Caco-2 (cell line): Measurements from ENCODE around the gene RUNX1. TPM values are rescaled to one million over a fixed set of nuclear protein-coding genes. Genes with fewer than 3 reads are reported as not detected.

ENCODE experiments used
- BruUV-seq: library from RNA; stranded (reverse); fragments of 400-500 nt; replicated peaks from 2 replicates; lab custom pipeline; 2021; lab: Mats Ljungman, UMichigan
- CTCF ChIA-PET: fragments of 300-600 bp; sonication (Branson Sonifier 250); formaldehyde crosslinking; loops from one replicate; lab custom pipeline; 2022; ENCODE audit warnings: antibody characterized with exemption; lab: Charles Lee
- POLR2A ChIA-PET: fragments of 300-600 bp; sonication (Branson Sonifier 250); formaldehyde crosslinking; loops from one replicate; lab custom pipeline; 2022; ENCODE audit warnings: antibody characterized with exemption; lab: Charles Lee
- DNase-seq, 2 experiments: peaks; one replicate each; pipeline versions ENCODE4 v3.0.0 to v3.0.0-alpha.2; 2020 to 2022
- H3K27me3 ChIP-seq: replicated peaks from 2 replicates; pipeline ENCODE4 v1.6.0; 2011; ENCODE audit warnings: low read length; ENCODE audit not compliant: control insufficient read depth, insufficient read depth
- H3K36me3 ChIP-seq: 2 replicates; pipeline ENCODE4 v1.5.1; 2011; ENCODE audit warnings: low read length; ENCODE audit not compliant: control insufficient read depth, insufficient read depth
- H3K4me1 ChIP-seq: fragments of 250-450 bp; sonication (Bioruptor Pico); 2 replicates; pipeline ENCODE4 v1.5.1; 2020; ENCODE audit warnings: mild to moderate bottlenecking
- H3K4me3 ChIP-seq: 2 replicates; pipeline ENCODE4 v1.5.1; 2011; ENCODE audit warnings: low read depth, mild to moderate bottlenecking, control low read depth, low read length
- H3K9me3 ChIP-seq: fragments of 250-450 bp; sonication (Bioruptor Pico); 2 replicates; pipeline ENCODE4 v1.5.1; 2020; ENCODE audit warnings: mild to moderate bottlenecking, moderate library complexity
- H3K27ac Mint-ChIP-seq: one replicate; pipeline ENCODE4 v1.8.0; 2022; ENCODE audit warnings: mixed read lengths; ENCODE audit not compliant: unreplicated experiment
- H3K27me3 Mint-ChIP-seq: one replicate; pipeline ENCODE4 v1.8.0; 2022; ENCODE audit warnings: mixed read lengths; ENCODE audit not compliant: insufficient read depth, unreplicated experiment
- H3K36me3 Mint-ChIP-seq: one replicate; pipeline ENCODE4 v1.8.0; 2022; ENCODE audit warnings: mild to moderate bottlenecking, mixed read lengths; ENCODE audit not compliant: insufficient read depth, unreplicated experiment
- H3K4me1 Mint-ChIP-seq: one replicate; pipeline ENCODE4 v1.8.0; 2022; ENCODE audit warnings: low read depth, mixed read lengths; ENCODE audit not compliant: unreplicated experiment
- H3K4me3 Mint-ChIP-seq: one replicate; pipeline ENCODE4 v1.8.0; 2022; ENCODE audit warnings: mild to moderate bottlenecking, moderate library complexity, mixed read lengths; ENCODE audit not compliant: unreplicated experiment
- H3K9me3 Mint-ChIP-seq: one replicate; pipeline ENCODE4 v1.8.0; 2022; ENCODE audit warnings: mixed read lengths; ENCODE audit not compliant: unreplicated experiment
- CTCF ChIP-seq, 2 experiments: fragments of 200-600 bp in 1 of 2; IDR thresholded peaks; 1 replicate in 1 of 2; 2 replicates in 1 of 2; pipeline versions ENCODE4 v1.5.1 to v1.8.0; 2011 to 2022; ENCODE audit warnings: antibody characterized with exemption in 1 of 2, control low read depth in 1 of 2, inconsistent platforms in 1 of 2, low read depth in 1 of 2, low read length in 1 of 2, mild to moderate bottlenecking in 1 of 2, moderate library complexity in 1 of 2; ENCODE audit not compliant: insufficient read depth in 1 of 2, severe bottlenecking in 1 of 2, unreplicated experiment in 1 of 2
- intact Hi-C: fragments of 100-400 bp; cut with micrococcal nuclease; formaldehyde crosslinking; loops from one replicate; pipeline ENCODE4 v1.10.0; 2022; ENCODE audit not compliant: unreplicated experiment
- total RNA-seq: library from RNA; stranded (reverse); gene quantifications from 2 replicates; pipeline ENCODE4 v1.2.3, GENCODE V29; 2022

RUNX1 gene
- total RNA-seq, 1 experiment from 2014 or later = 11.7 TPM

DNA sequence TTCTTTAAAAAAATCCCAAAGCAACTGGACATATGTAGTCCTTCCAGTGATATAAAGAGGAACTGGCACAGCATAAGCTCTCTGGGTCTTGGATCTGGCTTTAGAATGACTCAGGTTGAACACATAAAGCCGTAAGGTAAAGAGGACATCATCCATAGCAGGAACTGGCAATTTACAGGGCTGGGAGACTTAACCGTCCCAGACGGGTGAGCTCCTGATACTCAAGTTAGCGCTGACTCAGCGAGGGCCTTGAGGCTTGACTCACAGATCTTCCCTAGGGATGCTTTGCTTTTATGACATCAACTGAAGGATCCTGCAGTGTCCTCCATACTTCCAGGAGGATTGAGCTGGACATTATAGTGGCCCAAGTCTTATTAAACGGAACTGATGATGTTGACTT lies 226.2 kb downstream of the RUNX1 start:
- no peak for DNase-seq
- Histone ChIP-seq H3K4me1 (no peaks in the 10 kb centered on the region), H3K4me3 (no peak overlapping the region), H3K36me3 (no peaks in the 10 kb centered on the region), H3K9me3 (no peaks in the 10 kb centered on the region), H3K27me3 (no peaks in the 10 kb centered on the region)
- intact Hi-C loops = no loop called here
- H3K36me3 Mint-ChIP-seq = peaks cover 14% of the 10 kb centered on the region
- no peak overlapping the region for H3K27ac Mint-ChIP-seq
- no peak for TF ChIP-seq CTCF (IDR thresholded peaks at IDR 0.05; ENCODE audit: insufficient read depth in 1 of 2, low read depth in 1 of 2, low read length in 1 of 2, severe bottlenecking in 1 of 2, unreplicated experiment in 1 of 2)
- peaks cover 12% of the 10 kb centered on the region for H3K9me3 Mint-ChIP-seq
- H3K4me1 Mint-ChIP-seq = peaks cover 8% of the 10 kb centered on the region
- no peaks in the 10 kb centered on the region for H3K27me3 Mint-ChIP-seq
- POLR2A ChIA-PET = no interaction called here
- BruUV-seq = no TSS peak
- H3K4me3 Mint-ChIP-seq = no peak overlapping the region
- CTCF ChIA-PET = no interaction called here

DNA sequence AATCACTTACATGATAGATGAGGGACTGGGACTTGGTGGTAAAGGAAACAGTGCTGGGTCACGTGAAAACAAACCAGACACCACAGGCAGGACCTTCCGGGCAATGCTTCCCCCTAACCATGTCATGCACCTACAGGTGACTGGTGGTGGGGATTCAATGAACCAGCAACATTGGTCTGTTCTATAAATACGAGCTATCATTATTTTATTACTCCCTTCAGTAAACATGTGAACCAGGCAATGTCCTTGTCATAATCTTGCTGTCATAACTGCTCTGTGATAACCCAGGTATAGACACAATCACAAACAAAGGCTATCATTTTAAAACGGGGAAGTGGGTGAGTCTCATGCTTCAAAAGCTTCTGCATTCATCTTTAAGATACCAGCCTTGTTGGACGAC lies 226.9 kb downstream of the RUNX1 start:
- Histone ChIP-seq H3K36me3 (no peaks in the 10 kb centered on the region), H3K4me1 (no peaks in the 10 kb centered on the region), H3K9me3 (no peaks in the 10 kb centered on the region), H3K4me3 (no peak overlapping the region), H3K27me3 (no peaks in the 10 kb centered on the region)
- TF ChIP-seq CTCF (IDR thresholded peaks at IDR 0.05; ENCODE audit: insufficient read depth in 1 of 2, low read depth in 1 of 2, low read length in 1 of 2, severe bottlenecking in 1 of 2, unreplicated experiment in 1 of 2) = no peak
- CTCF ChIA-PET = no interaction called here
- H3K27me3 Mint-ChIP-seq = no peaks in the 10 kb centered on the region
- H3K4me3 Mint-ChIP-seq = no peak overlapping the region
- H3K36me3 Mint-ChIP-seq = peaks cover 11% of the 10 kb centered on the region
- no TSS peak for BruUV-seq
- POLR2A ChIA-PET = no interaction called here
- no peak for DNase-seq
- H3K9me3 Mint-ChIP-seq = peaks cover 6% of the 10 kb centered on the region
- H3K4me1 Mint-ChIP-seq = peaks cover 8% of the 10 kb centered on the region
- no peak overlapping the region for H3K27ac Mint-ChIP-seq
- intact Hi-C loops = no loop called here

DNA sequence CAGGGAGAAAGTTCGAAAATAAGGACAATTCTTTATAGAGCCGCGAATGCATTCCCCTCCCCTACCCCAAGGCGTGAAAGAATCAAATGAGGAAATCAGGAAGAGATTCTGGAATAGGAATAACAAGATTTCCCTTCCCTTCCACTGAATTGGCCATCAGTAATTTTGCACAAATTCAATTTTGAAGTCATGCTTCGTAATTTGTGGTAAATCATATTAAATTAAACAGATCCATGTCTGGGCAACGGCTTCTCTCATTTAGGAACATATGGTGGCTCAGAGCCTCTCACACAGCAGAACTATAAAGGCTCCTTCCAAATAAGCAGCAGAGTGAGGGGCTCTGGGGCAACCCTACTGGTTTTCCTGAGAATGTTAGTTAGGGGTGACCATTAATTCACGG lies 227.4 kb downstream of the RUNX1 start:
- H3K4me3 Mint-ChIP-seq = no peak overlapping the region
- CTCF ChIA-PET = no interaction called here
- no peaks in the 10 kb centered on the region for H3K27me3 ChIP-seq
- H3K4me1 ChIP-seq = no peaks in the 10 kb centered on the region
- POLR2A ChIA-PET = no interaction called here
- H3K36me3 ChIP-seq = no peaks in the 10 kb centered on the region
- H3K27ac Mint-ChIP-seq = no peak overlapping the region
- H3K9me3 ChIP-seq = no peaks in the 10 kb centered on the region
- no peak overlapping the region for H3K4me3 ChIP-seq
- no peak for TF ChIP-seq CTCF (IDR thresholded peaks at IDR 0.05; ENCODE audit: insufficient read depth in 1 of 2, low read depth in 1 of 2, low read length in 1 of 2, severe bottlenecking in 1 of 2, unreplicated experiment in 1 of 2)
- DNase-seq = no peak
- intact Hi-C loops = no loop called here
- no peaks in the 10 kb centered on the region for H3K27me3 Mint-ChIP-seq
- H3K4me1 Mint-ChIP-seq = peaks cover 8% of the 10 kb centered on the region
- no TSS peak for BruUV-seq
- H3K9me3 Mint-ChIP-seq = peaks cover 2% of the 10 kb centered on the region
- peaks cover 6% of the 10 kb centered on the region for H3K36me3 Mint-ChIP-seq
